B cell (primary cell): ENCODE measurements around the gene OTOGL. TPM values are rescaled to one million over a fixed set of nuclear protein-coding genes. Genes with fewer than 3 reads are reported as not detected.

Source experiments
- ATAC-seq: fragments of 200-7000 bp; cut with Tn5 transposase; one replicate; pipeline ENCODE4 v1.10.0; 2021; ENCODE audit warnings: low read depth, mild to moderate bottlenecking, moderate number of reproducible peaks, moderate library complexity
- CTCF ChIA-PET: fragments of 350-600 bp; sonication (Branson Sonifier 250); formaldehyde crosslinking; loops from one replicate; lab custom pipeline; 2021; ENCODE audit warnings: antibody characterized with exemption, inconsistent platforms; lab: Charles Lee
- POLR2A ChIA-PET: fragments of 350-600 bp; sonication (Branson Sonifier 250); formaldehyde crosslinking; loops from one replicate; lab custom pipeline; 2021; ENCODE audit warnings: antibody characterized with exemption; lab: Charles Lee
- DNase-seq: peaks from one replicate; pipeline ENCODE4 v3.0.0; 2013
- H2AFZ ChIP-seq: 2 replicates; pipeline ENCODE4 v1.6.1; 2012; ENCODE audit warnings: mild to moderate bottlenecking, low read depth, low read length; ENCODE audit not compliant: insufficient read depth, poor library complexity, severe bottlenecking
- H3K27ac ChIP-seq, 2 donors: 1 replicate in 1 of 2; 2 replicates in 1 of 2; pipeline ENCODE4 v1.5.1; 2012 to 2013; ENCODE audit warnings: low read length in 2 of 2, mild to moderate bottlenecking in 2 of 2, moderate library complexity in 1 of 2
- H3K27me3 ChIP-seq, 4 experiments: fragments of 200-600 bp in 1 of 4; sonication (generic) in 1 of 4; replicated peaks in 1 of 4; 1 replicate in 2 of 4; 2 replicates in 2 of 4; pipeline versions ENCODE4 v1.6.1 to v1.7.0; 2013 to 2016; ENCODE audit warnings: low read length in 3 of 4, mild to moderate bottlenecking in 2 of 4, mixed read lengths in 1 of 4, moderate library complexity in 1 of 4; ENCODE audit not compliant: insufficient read depth in 4 of 4, control insufficient read depth in 3 of 4; ENCODE audit errors: control extremely low read depth in 1 of 4
- H3K36me3 ChIP-seq, 2 experiments: replicated peaks in 1 of 2; 1 replicate in 1 of 2; 2 replicates in 1 of 2; pipeline versions ENCODE4 v1.6.1 to v1.7.1; 2013; ENCODE audit warnings: low read length in 1 of 2; ENCODE audit not compliant: insufficient read depth in 2 of 2, control insufficient read depth in 1 of 2; ENCODE audit errors: control extremely low read depth in 1 of 2, extremely low read depth in 1 of 2
- H3K4me1 ChIP-seq, 2 donors: fragments of 200-600 bp in 1 of 2; sonication (generic) in 1 of 2; 1 replicate in 1 of 2; 2 replicates in 1 of 2; pipeline versions ENCODE4 v1.5.1 to v1.6.1; 2013 to 2017; ENCODE audit warnings: low read length in 2 of 2; ENCODE audit not compliant: control insufficient read depth in 2 of 2, insufficient read depth in 2 of 2
- H3K4me2 ChIP-seq: replicated peaks from 2 replicates; pipeline ENCODE3; 2012; ENCODE audit warnings: mild to moderate bottlenecking, low read depth, low read length; ENCODE audit not compliant: poor library complexity, severe bottlenecking
- H3K4me3 ChIP-seq, 5 experiments: fragments of 200-600 bp in 1 of 5; sonication (generic) in 1 of 5; 1 replicate in 3 of 5; 2 replicates in 2 of 5; pipeline versions ENCODE4 v1.5.1 to v1.7.0; 2011 to 2016; ENCODE audit warnings: low read length in 4 of 5, mild to moderate bottlenecking in 4 of 5, low read depth in 2 of 5, control low read depth in 1 of 5, moderate library complexity in 1 of 5; ENCODE audit not compliant: insufficient read depth in 1 of 5; ENCODE audit errors: control extremely low read depth in 1 of 5, extremely low read depth in 1 of 5
- H3K79me2 ChIP-seq: fragments of 200-600 bp; sonication (generic); one replicate; pipeline ENCODE4 v1.6.0; 2016; ENCODE audit warnings: low read length; ENCODE audit not compliant: control insufficient read depth, insufficient read depth
- H3K9ac ChIP-seq: fragments of 200-600 bp; sonication (generic); 2 replicates; pipeline ENCODE4 v1.6.1; 2017; ENCODE audit warnings: mild to moderate bottlenecking, low read length, moderate library complexity
- H3K9me3 ChIP-seq, 3 donors: one replicate each; pipeline versions ENCODE4 v1.6.1 to v1.7.1; 2013; ENCODE audit warnings: low read length in 2 of 3; ENCODE audit not compliant: control insufficient read depth in 2 of 3, insufficient read depth in 1 of 3; ENCODE audit errors: control extremely low read depth in 1 of 3
- H4K20me1 ChIP-seq: 2 replicates; pipeline ENCODE4 v1.6.0; 2012; ENCODE audit warnings: mild to moderate bottlenecking, low read length; ENCODE audit not compliant: insufficient read depth, control insufficient read depth, poor library complexity, severe bottlenecking
- H3K27ac Mint-ChIP-seq: one replicate; pipeline ENCODE4 v1.8.0; 2021; ENCODE audit warnings: mixed read lengths
- H3K27me3 Mint-ChIP-seq: one replicate; pipeline ENCODE4 v1.8.0; 2021; ENCODE audit warnings: mixed read lengths
- H3K4me1 Mint-ChIP-seq: one replicate; pipeline ENCODE4 v1.8.0; 2021; ENCODE audit warnings: mixed read lengths
- H3K4me3 Mint-ChIP-seq: one replicate; pipeline ENCODE4 v1.8.0; 2021; ENCODE audit warnings: mixed read lengths
- H3K9me3 Mint-ChIP-seq: one replicate; pipeline ENCODE4 v1.8.0; 2022; ENCODE audit warnings: mixed read lengths; ENCODE audit not compliant: insufficient read depth
- CTCF ChIP-seq: fragments of 200-600 bp; IDR thresholded peaks from one replicate; pipeline ENCODE4 v1.8.0; 2022; ENCODE audit warnings: antibody characterized with exemption, mild to moderate bottlenecking
- EZH2 ChIP-seq: IDR thresholded peaks from 2 replicates; pipeline ENCODE4 v1.6.1; 2012; ENCODE audit warnings: borderline replicate concordance, low read depth, mild to moderate bottlenecking, moderate library complexity, low read length; ENCODE audit not compliant: insufficient read depth, poor library complexity, severe bottlenecking
- WGBS: methylation state at CpG from one replicate; pipeline ENCODE4 v1.1.5; 2013; ENCODE audit warnings: missing lambda C conversion rate; ENCODE audit not compliant: insufficient coverage; 5-methylcytosine and 5-hydroxymethylcytosine counted together
- intact Hi-C: fragments of 100-400 bp; cut with micrococcal nuclease; formaldehyde crosslinking; loops from one replicate; pipeline ENCODE4 v1.10.0; 2022
- polyA plus RNA-seq: library from polyadenylated mRNA; depleted of rRNA; stranded (reverse); fragments of >200 nt; gene quantifications from 2 replicates; pipeline ENCODE4 v1.2.3, GENCODE V29; 2012
- total RNA-seq, 2 donors: library from RNA; stranded (reverse); fragments of 120-200 nt in 1 of 2; gene quantifications; 1 replicate in 1 of 2; 2 replicates in 1 of 2; pipeline versions ENCODE4 v1.2.3 to v1.2.4, GENCODE V29; 2013 to 2022

OTOGL gene
- total and polyA plus RNA-seq, 2 donors (not counting 1 experiment from before 2014, with no cell fraction given), result not detected

- no peak overlapping the region for H3K4me2 ChIP-seq
- H3K27ac Mint-ChIP-seq, result no peak overlapping the region
- no peaks in the 10 kb centered on the region for H3K4me1 Mint-ChIP-seq
- no peak overlapping the region for H3K4me3 Mint-ChIP-seq
- no peaks in the 10 kb centered on the region for H4K20me1 ChIP-seq
- no CpG with 5 or more reads among the region's 1 CpG for WGBS
- no peak overlapping the region for H3K4me3 ChIP-seq
- H3K9me3 ChIP-seq, result no peaks in the 10 kb centered on the region
- CTCF ChIA-PET, result no interaction called here
- no peaks in the 10 kb centered on the region for H3K27me3 ChIP-seq
- ATAC-seq, result no peak
- H3K27ac ChIP-seq, result no peak overlapping the region
- H3K9me3 Mint-ChIP-seq, result no peaks in the 10 kb centered on the region
- DNase-seq, result no peak
- H3K27me3 Mint-ChIP-seq, result no peaks in the 10 kb centered on the region
- H3K79me2 ChIP-seq, result no peaks in the 10 kb centered on the region
- TF ChIP-seq CTCF (no peak), EZH2 (no peak)
- no peak overlapping the region for H2AFZ ChIP-seq
- intact Hi-C loops, result no loop called here
- no peaks in the 10 kb centered on the region for H3K4me1 ChIP-seq
- POLR2A ChIA-PET, result no interaction called here
- H3K36me3 ChIP-seq, result no peaks in the 10 kb centered on the region
- no peak overlapping the region for H3K9ac ChIP-seq
Observed at GRCh38 chr12:80415466-80415865, 316.1 kb downstream of the OTOGL start.

GRCh38 chr12:80419644-80420043 is 320.3 kb downstream of the OTOGL start:
- no peaks in the 10 kb centered on the region for H3K9me3 Mint-ChIP-seq
- no peak overlapping the region for H3K4me2 ChIP-seq
- no peak overlapping the region for H3K27ac Mint-ChIP-seq
- CTCF ChIA-PET, result no interaction called here
- H3K4me3 ChIP-seq, result no peak overlapping the region
- intact Hi-C loops, result no loop called here
- DNase-seq (no peak), ATAC-seq (no peak)
- H3K4me1 ChIP-seq, result no peaks in the 10 kb centered on the region
- H3K79me2 ChIP-seq, result no peaks in the 10 kb centered on the region
- no peak overlapping the region for H3K9ac ChIP-seq
- no peak for TF ChIP-seq CTCF
- no peak for TF ChIP-seq EZH2
- no peaks in the 10 kb centered on the region for H3K4me1 Mint-ChIP-seq
- POLR2A ChIA-PET, result no interaction called here
- H2AFZ ChIP-seq, result no peak overlapping the region
- no peak overlapping the region for H3K4me3 Mint-ChIP-seq
- no peaks in the 10 kb centered on the region for H3K27me3 ChIP-seq
- no peaks in the 10 kb centered on the region for H3K27me3 Mint-ChIP-seq
- H3K9me3 ChIP-seq, result no peaks in the 10 kb centered on the region
- no peak overlapping the region for H3K27ac ChIP-seq
- H4K20me1 ChIP-seq, result no peaks in the 10 kb centered on the region
- no peaks in the 10 kb centered on the region for H3K36me3 ChIP-seq
